ENCODE results near the gene OR13C5. TPM values are rescaled to one million over a fixed set of nuclear protein-coding genes. Genes with fewer than 3 reads are reported as not detected.
"Not testable (repeated sequence)": the region's sequence is repeated elsewhere in the genome, so short reads cannot be mapped to it uniquely, and the experiment has no call there.

Gene OR13C5, protein sequence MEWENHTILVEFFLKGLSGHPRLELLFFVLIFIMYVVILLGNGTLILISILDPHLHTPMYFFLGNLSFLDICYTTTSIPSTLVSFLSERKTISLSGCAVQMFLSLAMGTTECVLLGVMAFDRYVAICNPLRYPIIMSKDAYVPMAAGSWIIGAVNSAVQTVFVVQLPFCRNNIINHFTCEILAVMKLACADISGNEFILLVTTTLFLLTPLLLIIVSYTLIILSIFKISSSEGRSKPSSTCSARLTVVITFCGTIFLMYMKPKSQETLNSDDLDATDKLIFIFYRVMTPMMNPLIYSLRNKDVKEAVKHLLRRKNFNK
- not detected in 2 replicates for total RNA-seq

DNA sequence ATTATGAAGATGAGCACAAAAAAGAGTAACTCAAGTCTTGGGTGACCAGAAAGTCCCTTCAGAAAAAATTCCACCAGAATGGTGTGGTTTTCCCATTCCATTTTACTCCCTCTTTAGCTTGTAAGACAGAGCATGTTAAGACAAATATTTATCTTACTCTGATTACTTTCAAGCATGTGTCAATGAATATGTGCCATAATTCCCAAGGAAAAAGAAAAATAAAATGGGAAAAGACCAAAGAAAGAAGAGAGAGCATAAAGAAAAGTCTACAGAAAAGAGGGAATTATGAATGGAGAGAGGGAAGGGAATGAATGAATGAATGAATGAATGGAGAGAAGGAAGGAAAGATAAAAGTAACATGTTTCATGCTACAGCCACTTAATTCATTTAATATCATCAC is at the start of gene OR13C5:
Gene OR13C5, minus strand, starts transcription at position 101 of the 400 bp plus-strand sequence. Its CDS starts 0 bp downstream, at position 101.
- intact Hi-C loops (cut with micrococcal nuclease), result not testable (repeated sequence)

DNA sequence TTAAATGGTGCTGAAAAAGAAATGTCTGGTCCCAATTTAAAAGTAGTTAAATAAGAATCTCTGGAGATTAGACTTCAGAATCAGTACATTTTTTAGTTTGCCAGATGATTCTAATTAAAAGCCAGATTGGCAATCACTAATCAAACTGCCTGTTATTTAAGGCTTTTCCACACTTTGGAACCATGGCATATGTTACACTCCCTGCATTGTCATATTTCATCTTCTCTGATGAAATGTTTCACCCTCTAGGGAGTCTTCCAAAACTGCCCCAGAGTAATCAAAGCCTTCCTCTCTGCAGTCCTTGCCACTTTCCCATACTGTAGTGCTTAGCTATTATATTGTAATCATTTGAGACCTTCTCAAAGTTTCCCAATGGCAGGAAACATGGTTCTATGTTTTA is 36.2 kb upstream of the OR13C5 start:
- intact Hi-C loops (cut with micrococcal nuclease), result no loop called here

DNA sequence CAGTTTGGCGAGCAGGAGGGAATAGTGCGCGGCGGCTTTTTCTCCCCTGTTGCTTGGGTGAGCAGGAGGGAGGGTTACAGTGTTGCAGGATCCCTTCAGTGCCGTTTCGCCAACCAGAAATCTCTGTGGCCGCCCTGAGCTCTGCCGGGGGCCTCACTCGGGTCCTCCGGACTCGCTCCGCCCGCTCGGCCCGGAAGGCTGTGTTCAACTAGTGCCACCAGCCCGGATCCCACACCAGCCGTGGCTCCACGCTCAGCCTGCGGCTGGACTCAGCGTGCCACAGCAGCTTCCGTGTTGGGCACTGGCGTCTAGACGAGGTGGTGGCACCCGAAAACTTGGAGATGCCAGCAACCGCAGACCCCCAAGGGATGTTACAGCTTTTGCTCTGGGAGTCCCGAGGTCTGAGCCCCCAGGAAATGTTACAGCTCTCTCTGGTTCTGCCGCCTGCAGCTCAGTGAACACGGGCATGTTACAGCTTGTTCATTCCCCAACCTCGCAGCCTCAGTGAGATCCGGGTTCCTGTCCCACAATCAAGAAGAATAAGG is 34.8 kb upstream of the OR13C5 start:
- intact Hi-C loops (cut with micrococcal nuclease), result no loop called here

DNA sequence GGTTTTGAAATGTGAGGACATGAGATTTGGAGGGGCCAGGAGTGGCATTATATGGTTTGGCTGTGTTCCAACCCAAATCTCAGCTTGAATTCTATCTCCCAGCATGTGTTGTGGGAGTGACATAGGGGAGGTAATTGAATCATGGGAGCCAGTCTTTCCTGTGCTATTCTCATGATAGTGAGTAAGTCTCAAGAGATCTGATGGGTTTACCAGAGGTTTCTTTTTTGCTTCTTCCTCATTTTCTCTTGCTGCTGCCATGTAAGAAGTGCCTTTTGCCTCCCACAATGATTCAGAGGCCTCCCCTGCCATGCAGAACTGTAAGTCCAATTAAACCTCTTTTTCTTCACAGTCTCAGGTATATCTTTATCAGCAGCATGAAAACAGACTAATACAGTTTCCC is 26.8 kb upstream of the OR13C5 start:
- intact Hi-C loops (cut with micrococcal nuclease), result not testable (repeated sequence)

DNA sequence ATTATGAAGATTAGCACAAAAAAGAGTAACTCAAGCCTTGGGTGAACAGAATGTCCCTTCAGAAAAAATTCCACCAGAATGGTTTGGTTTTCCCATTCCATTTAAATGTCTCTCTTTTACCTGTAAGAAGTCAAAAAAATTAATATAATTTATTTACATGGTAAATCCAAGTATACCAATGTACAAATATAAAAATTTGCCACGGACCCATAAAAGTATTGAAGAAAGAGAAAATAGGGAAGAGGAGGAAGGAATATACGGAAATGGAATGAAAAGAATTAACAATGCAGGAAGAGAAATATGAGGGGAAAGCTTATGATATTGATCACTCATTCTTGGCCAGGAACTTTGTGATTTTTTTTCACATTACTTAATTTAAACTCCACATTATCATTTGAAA is 18.9 kb upstream of the OR13C5 start, which contains the start of gene OR13C9:
Gene OR13C9, minus strand, starts transcription at position 101 of the 400 bp plus-strand sequence. Its CDS starts 0 bp downstream, at position 101.
- intact Hi-C loops (cut with micrococcal nuclease), result no loop called here

DNA sequence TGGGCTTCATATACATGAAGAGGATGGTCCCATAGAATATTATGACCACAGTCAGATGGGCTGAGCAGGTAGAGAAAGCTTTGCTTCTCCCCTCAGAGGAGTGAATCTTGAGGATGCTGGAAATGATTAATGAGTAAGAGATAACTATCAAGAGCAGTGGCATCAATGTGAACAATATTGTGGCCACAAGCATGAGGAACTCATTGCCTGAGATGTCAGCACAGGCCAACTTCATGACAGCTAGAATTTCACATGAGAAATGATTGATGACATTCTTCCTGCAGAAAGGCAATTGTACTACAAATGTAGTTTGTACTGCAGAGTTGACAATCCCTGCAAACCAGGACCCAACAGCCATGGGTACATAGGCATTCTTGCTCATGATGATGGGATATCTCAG is 18.2 kb upstream of the OR13C5 start:
- intact Hi-C loops (cut with micrococcal nuclease), result no loop called here

DNA sequence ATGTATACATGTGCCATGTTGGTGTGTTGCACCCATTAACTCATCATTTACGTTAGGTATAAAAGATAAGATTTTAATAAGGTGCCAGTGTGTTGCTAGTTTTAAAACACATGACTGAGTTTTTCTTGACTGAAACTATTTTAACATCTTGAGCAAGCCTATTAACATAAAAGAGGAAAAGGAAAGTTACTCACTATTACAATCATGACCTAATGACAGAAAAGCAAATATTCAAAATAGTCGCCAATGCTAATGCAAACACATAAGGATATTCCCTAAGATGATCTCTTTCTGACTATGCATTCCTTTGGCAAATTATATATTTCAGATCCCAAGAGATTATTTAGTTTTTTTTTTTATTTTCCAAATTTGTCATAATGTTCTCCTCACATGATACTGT is 12.0 kb upstream of the OR13C5 start:
- intact Hi-C loops (cut with micrococcal nuclease), result no loop called here

DNA sequence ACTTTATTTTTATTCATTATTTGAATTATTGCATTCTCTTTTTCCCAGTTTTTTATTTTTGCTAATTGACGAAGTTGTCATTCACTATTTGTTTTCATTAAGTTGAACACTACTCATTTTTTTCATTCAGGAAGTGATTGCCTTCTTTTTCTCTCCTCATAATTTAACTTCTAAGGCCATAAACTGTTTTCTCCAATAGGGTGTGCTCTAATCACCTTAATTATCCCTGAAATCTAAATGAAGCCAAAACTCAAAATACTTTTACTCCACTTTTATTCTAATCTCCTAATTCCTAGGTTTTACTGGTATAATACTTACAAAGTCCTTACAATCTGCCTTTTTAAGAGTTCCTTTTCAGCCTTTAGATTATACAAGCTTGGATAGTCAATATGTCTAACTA is 9.1 kb upstream of the OR13C5 start:
- intact Hi-C loops (cut with micrococcal nuclease), result no loop called here

DNA sequence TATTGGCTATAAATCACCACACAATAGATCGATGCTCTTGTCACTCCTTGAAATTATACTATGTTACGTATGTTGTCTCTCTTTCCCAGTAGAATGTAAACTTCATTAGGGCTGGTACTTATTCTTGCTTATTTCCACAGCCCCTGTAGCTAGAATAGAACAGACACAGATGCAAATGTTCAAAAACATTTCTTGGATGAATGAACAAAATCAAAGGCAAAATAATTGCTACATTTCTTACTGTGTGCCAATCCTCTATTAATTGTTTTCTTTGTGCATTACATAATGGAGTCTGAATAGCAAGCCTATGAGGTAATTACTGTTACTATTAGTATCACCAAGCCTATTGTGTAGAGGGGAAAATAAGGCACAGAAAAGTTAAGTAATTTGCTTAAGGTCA is 6.9 kb upstream of the OR13C5 start:
- intact Hi-C loops (cut with micrococcal nuclease), result no loop called here

DNA sequence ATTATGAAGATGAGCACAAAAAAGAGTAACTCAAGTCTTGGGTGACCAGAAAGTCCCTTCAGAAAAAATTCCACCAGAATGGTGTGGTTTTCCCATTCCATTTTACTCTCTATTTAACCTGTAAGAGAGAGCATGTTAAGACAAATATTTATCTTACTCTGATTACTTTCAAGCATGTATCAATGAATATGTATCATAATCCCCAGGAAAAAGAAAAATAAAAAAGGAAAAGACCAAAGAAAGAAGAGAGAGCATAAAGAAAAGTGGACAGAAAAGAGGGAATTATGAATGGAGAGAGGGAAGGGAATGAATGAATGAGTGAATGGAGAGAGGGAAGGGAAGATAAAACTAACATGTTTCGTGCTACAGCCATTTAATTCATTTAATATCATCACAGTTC is 6.3 kb upstream of the OR13C5 start, which contains the start of gene OR13C2:
Gene OR13C2, minus strand, starts transcription at position 101 of the 400 bp plus-strand sequence. Its CDS starts 0 bp downstream, at position 101.
- intact Hi-C loops (cut with micrococcal nuclease), result not testable (repeated sequence)

DNA sequence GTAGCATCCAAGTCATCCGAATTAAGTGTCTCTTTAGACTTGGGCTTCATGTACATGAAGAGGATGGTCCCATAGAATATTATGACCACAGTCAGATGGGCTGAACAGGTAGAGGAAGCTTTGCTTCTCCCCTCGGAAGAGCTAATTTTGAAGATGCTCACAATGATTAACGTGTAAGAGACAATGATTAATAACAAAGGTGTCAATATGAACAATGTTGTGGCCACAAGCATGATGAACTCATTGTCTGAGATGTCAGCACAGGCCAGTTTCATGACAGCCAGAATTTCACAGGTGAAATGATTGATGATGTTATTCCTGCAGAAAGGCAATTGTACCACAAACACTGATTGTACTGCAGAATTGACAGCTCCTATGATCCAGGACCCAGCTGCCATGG is 5.6 kb upstream of the OR13C5 start:
- intact Hi-C loops (cut with micrococcal nuclease), result no loop called here

DNA sequence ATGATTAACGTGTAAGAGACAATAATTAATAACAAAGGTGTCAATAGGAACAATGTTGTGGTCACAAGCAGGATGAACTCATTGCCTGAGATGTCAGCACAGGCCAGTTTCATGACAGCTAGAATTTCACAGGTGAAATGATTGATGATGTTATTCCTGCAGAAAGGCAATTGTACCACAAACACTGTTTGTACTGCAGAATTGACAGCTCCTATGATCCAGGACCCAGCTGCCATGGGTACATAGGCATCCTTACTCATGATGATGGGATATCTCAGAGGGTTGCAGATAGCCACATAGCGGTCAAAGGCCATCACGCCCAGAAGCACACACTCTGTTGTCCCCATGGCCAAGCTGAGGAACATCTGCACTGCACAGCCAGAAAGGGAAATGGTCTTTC is 464 bp downstream of the OR13C5 start:
- intact Hi-C loops (cut with micrococcal nuclease), result not testable (repeated sequence)

DNA sequence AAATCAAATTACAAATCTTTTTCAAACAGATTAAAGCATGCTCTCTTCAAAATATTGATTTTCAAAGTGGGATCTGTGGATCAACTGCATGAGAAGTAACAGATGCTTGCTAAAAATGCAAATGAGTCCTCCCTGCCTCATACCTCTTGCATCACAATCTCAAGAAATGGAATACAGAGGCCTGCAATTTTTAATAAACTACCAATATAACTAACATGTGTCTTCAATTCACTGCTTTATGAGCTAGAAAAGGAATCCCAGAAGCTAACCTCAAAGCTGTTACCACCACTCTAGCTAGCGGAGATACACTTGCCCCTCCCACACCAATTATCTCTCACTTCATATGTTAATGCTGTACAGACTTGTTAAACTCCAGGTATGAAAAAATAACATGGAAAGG is 9.6 kb downstream of the OR13C5 start:
- intact Hi-C loops (cut with micrococcal nuclease), result no loop called here

DNA sequence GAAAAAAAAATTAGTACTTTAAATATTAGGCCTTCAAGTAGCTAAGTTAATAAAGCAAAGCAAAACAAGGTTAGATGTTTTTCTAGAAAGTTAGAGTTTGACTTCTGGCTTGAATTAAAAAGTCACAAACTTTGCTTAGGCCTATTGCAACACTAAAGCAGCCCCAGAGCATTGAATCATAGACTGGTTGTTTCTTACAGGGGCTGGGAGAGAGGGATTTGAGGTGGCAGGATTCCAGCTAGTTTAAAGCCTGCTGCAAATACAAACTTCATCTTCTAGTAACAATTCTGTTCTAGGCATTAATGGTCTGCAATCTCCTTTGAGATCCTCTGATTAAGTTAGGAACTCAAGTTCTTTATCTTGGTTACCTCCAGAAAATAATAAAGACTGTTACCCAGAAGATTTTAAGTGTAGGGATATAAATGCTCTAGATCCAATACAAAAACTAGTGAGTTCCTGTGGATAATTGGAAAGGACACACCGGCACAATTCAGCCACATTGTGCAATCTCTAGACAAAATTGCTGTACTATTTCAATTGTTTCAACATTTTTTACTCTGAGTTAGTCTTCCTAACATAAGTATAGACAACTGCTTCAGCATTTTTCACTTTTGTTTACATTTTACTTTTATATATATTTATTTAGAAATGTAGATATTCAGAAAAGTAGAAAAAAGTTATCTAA is 12.6 kb downstream of the OR13C5 start:
- intact Hi-C loops (cut with micrococcal nuclease), result no loop called here

DNA sequence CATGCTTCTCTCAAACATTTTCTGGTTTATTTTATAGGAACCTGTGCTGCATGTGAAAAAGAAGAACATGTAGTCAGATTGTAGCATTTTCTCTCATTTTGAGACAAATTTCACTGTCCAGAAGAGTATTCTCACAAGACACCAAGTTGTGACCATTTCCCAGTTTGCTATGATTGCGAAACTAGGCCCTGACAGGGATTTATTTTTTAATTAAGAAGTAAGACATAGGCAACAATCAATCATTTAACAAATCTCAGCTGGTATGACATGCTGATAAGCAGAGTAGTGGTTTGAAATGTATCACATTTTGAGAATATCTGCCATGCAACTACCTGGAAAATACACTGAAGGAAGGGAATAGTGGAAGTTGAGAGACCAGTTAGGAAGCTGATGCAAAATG is 18.7 kb downstream of the OR13C5 start:
- intact Hi-C loops (cut with micrococcal nuclease), result no loop called here

DNA sequence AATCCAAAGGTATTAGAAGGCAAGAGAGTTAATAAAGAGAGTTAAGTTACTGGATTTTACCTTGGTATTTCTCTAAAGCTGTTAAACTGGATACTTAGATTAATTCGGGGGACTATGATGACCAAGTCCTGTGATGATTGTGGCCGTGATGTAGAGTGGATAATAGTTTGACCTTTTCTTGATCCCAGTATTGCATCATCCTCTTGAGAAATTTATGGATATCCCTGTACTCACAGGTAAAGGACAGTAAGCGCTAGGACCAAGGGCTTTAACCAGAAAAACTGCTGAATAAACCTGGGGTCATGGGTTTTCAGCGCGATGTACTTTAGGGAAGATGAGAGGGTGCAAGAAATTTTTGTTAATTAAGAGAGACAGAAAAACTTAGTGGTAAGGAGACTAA is 21.9 kb downstream of the OR13C5 start:
- intact Hi-C loops (cut with micrococcal nuclease), result no loop called here

DNA sequence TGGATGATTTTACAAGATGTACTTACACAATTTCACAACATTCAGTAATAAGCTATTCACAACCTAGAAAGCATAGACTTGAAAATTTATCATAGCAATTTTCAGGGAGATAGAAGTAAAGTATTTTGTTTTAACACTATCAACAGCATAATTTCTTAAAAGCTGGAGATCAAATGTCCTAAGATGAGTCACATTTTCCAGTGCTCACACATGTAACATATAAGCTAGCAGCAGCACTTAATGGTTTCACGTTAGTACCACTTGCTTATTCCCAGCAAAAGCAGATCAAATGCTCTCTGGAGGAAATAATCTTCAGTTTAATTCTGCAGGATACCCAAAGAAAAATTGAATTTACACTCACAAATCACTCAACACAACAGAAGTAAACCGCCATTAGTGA is 23.8 kb downstream of the OR13C5 start:
- intact Hi-C loops (cut with micrococcal nuclease), result no loop called here

DNA sequence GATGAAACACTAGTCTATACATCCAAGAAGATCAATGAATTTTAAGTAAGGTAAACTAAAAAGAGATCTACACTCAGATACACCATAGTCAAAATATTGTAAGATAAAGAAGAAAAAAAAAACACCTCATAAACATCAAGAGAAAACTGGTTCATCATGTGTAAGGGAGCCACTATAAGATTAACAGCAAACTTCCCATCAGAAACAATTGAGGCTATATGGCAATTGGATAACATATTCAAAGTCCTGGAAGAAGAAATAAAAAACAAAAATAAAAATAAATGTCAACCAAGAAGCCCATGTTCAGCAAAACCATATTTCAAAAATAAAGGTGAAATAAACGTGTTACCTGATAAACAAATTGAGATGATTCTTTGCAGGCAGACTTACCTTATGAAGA is 26.6 kb downstream of the OR13C5 start:
- intact Hi-C loops (cut with micrococcal nuclease), result no loop called here

DNA sequence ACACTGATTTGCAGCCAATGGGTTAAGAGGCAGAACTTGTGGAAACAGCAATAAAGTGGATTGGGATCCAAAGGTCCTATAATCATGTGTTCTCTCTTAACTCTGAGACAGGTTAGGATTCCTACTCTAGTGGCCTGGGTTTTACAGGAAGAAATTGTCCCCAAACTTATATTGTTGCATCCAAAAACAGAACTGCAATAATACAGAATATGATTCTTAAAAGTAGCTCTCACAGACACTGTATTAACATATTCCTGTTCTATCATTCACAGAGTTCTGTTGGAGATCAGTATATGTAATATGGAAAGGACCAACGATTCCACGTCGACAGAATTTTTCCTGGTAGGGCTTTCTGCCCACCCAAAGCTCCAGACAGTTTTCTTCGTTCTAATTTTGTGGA is 30.3 kb downstream of the OR13C5 start, which contains the start of gene OR13C8:
Gene OR13C8, plus strand, starts transcription at position 301 of the 400 bp plus-strand sequence. Its CDS starts 0 bp downstream, at position 301.
- intact Hi-C loops (cut with micrococcal nuclease), result no loop called here

DNA sequence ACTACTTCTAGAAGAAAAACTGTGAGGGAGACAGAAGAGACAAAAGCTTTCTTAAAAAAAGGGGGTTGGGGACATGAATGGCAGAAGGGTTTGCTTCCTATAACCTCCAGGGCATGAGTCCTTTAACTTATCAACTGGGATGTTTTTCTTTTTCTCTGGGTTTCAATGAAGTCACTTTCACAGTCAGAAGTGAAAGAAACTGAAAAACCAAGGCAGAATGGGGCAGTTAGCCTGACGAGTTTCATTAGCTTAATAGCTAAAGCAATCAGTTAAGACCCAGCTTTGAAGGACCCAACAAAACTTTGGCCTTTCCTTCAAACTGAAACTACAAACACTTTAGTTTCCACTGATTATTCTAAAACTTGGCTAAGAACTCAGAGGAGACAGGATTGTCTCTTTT is 34.9 kb downstream of the OR13C5 start:
- intact Hi-C loops (cut with micrococcal nuclease), result no loop called here

DNA sequence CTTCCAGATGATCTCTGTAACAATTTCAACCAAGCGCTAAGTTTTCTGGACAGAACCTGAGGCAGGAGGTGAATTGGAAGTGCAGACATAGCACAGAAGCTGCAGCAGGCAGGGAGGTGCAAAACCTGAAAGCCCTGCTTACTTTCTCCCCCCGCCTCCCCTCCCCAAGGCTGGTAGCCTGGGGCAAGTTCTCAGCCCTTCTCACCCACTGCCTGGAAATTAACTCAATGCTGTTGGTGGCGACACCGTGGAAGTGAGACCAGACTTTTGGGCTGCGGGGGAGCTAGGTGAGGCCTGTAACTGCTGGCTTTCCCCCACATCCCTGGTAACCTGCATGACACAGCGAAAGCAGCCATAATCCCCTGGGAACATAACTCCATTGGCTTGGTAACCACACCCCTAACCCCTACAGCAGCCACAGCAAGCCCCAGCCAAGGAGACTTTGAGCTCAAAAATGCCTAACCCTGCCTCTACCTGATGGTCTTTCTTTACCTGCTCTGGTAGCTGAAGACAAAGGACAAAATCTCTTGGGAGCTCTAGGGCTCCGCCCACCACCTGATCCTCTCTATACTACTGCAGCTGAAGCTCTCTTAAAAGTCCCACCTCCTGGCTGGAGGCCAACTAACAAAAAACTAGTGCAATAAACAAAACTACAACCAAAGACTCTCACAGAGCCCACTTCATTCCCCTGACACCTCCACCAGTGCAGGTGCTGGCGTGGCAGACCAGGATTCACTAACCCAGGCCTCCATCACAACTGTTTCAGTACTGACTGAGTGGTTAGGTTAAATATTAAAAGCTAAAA is 42.2 kb downstream of the OR13C5 start:
- intact Hi-C loops (cut with micrococcal nuclease), result no loop called here

DNA sequence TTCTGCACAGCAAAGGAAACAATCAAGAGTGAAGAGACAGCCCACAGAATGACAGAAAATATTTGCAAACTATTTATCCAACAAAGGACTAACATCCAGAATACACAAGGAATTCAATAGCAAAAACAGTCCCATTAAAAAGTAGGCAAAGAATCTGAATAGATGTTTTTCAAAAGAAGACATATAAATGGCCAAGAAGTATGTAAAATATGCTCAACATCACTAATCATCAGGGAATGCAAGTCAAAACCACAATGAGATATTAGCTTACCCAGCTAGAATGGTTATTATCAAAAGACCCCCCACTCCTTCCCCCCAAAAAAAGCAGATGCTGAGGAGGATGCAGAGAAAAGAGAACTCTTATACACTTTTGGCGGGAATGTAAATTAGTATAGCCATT is 43.7 kb downstream of the OR13C5 start:
- intact Hi-C loops (cut with micrococcal nuclease), result no loop called here
